Endothelial cell of umbilical vein (primary cell): ENCODE results near the gene ADRM1. TPM values are rescaled to one million over a fixed set of nuclear protein-coding genes. Genes with fewer than 3 reads are reported as not detected.

ENCODE experiments used
- BruUV-seq: library from RNA; stranded (reverse); fragments of 400-500 nt; replicated peaks from 2 replicates; lab custom pipeline; 2021; lab: Mats Ljungman, UMichigan
- CTCF ChIA-PET: fragments of 300-600, 350-600 bp; sonication (Branson Sonifier 250); formaldehyde crosslinking; loops from one replicate; lab custom pipeline; 2021; ENCODE audit warnings: antibody characterized with exemption, inconsistent platforms; lab: Charles Lee
- POLR2A ChIA-PET: fragments of 300-600, 350-600 bp; sonication (Branson Sonifier 250); formaldehyde crosslinking; loops from one replicate; lab custom pipeline; 2021; ENCODE audit warnings: antibody characterized with exemption, inconsistent platforms; lab: Charles Lee
- DNase-seq: peaks from one replicate; pipeline ENCODE4 v3.0.0-alpha.2; 2011; ENCODE audit warnings: low read depth, low spot score
- FAIRE-seq: peaks from 2 replicates; lab custom pipeline; 2011; peaks lifted over from hg19 to GRCh38; lab: Jason Lieb, UNC
- H2AFZ ChIP-seq: 2 replicates; pipeline ENCODE4 v1.6.0; 2012; ENCODE audit warnings: low read depth, low read length, control low read depth, inconsistent platforms
- H3K27ac ChIP-seq: 2 replicates; pipeline ENCODE4 v1.5.1; 2011; ENCODE audit warnings: low read depth, mild to moderate bottlenecking, control low read depth, low read length, moderate library complexity; ENCODE audit not compliant: insufficient read depth
- H3K27me3 ChIP-seq, 2 experiments: 2 replicates each; pipeline versions ENCODE4 v1.6.0 to v1.6.1; 2011; ENCODE audit warnings: low read length in 2 of 2, mixed read lengths in 1 of 2; ENCODE audit not compliant: control insufficient read depth in 2 of 2, insufficient read depth in 2 of 2
- H3K36me3 ChIP-seq, 2 experiments: 2 replicates in 1 of 2; 3 replicates in 1 of 2; pipeline ENCODE4 v1.5.1; 2011; ENCODE audit warnings: low read length in 2 of 2, mild to moderate bottlenecking in 1 of 2, moderate library complexity in 1 of 2; ENCODE audit not compliant: control insufficient read depth in 2 of 2, insufficient read depth in 2 of 2; ENCODE audit errors: extremely low read depth in 1 of 2
- H3K4me1 ChIP-seq: 3 replicates; pipeline ENCODE4 v1.5.1; 2011; ENCODE audit warnings: mild to moderate bottlenecking, low read length; ENCODE audit not compliant: control insufficient read depth, insufficient read depth; ENCODE audit errors: extremely low read depth
- H3K4me2 ChIP-seq: 2 replicates; pipeline ENCODE4 v1.6.1; 2011; ENCODE audit warnings: low read length, control low read depth, mixed read lengths; ENCODE audit not compliant: insufficient read depth
- H3K4me3 ChIP-seq, 3 experiments: fragments of 200-600 bp in 1 of 3; sonication (generic), shearing (Covaris generic) in 1 of 3; replicated peaks in 1 of 3; 2 replicates each; pipeline ENCODE4 v1.5.1; 2011 to 2016; ENCODE audit warnings: control low read depth in 3 of 3, low read length in 3 of 3, mild to moderate bottlenecking in 2 of 3, inconsistent platforms in 1 of 3, low read depth in 1 of 3, moderate library complexity in 1 of 3; ENCODE audit not compliant: insufficient read depth in 1 of 3
- H3K79me2 ChIP-seq: 2 replicates; pipeline ENCODE4 v1.6.0; 2012; ENCODE audit warnings: low read length, inconsistent platforms; ENCODE audit not compliant: control insufficient read depth, insufficient read depth
- H3K9ac ChIP-seq: replicated peaks from 2 replicates; pipeline ENCODE3; 2011; ENCODE audit warnings: low read length, control low read depth; ENCODE audit not compliant: insufficient read depth; ENCODE audit errors: extremely low read depth
- H3K9me1 ChIP-seq: replicated peaks from 3 replicates; pipeline ENCODE4 v1.6.0; 2011; ENCODE audit warnings: mild to moderate bottlenecking, low read length; ENCODE audit not compliant: control insufficient read depth, insufficient read depth; ENCODE audit errors: extremely low read depth
- H3K9me3 ChIP-seq: replicated peaks from 2 replicates; pipeline ENCODE4 v1.5.1; 2012; ENCODE audit warnings: low read length, inconsistent platforms; ENCODE audit not compliant: control insufficient read depth, insufficient read depth
- H4K20me1 ChIP-seq: replicated peaks from 2 replicates; pipeline ENCODE3; 2011; ENCODE audit warnings: mild to moderate bottlenecking, low read length; ENCODE audit not compliant: control insufficient read depth, insufficient read depth; ENCODE audit errors: extremely low read depth
- CTCF ChIP-seq, 2 donors: IDR thresholded peaks; 1 replicate in 1 of 2; 2 replicates in 1 of 2; pipeline ENCODE4 v1.5.1; 2011; ENCODE audit warnings: low read length in 2 of 2, mild to moderate bottlenecking in 2 of 2, moderate library complexity in 2 of 2, control low read depth in 1 of 2, inconsistent platforms in 1 of 2, low read depth in 1 of 2; ENCODE audit not compliant: insufficient read depth in 1 of 2; ENCODE audit errors: extremely low read depth in 1 of 2
- EZH2 ChIP-seq: IDR thresholded peaks from 2 replicates; pipeline ENCODE4 v1.6.1; 2012; ENCODE audit warnings: borderline replicate concordance, low read depth, mild to moderate bottlenecking, moderate library complexity, low read length, inconsistent platforms; ENCODE audit not compliant: severe bottlenecking
- FOS ChIP-seq: IDR thresholded peaks from 2 replicates; pipeline ENCODE4 v1.6.1; 2011; ENCODE audit warnings: mild to moderate bottlenecking, low read length, moderate library complexity, borderline replicate concordance; ENCODE audit not compliant: insufficient read depth
- GATA2 ChIP-seq: IDR thresholded peaks from 2 replicates; pipeline ENCODE4 v1.7.0; 2011; ENCODE audit warnings: low read depth, mild to moderate bottlenecking, moderate library complexity, mixed read lengths, low read length; ENCODE audit not compliant: insufficient read length, insufficient read depth
- JUN ChIP-seq: IDR thresholded peaks from 2 replicates; pipeline ENCODE4 v1.6.1; 2011; ENCODE audit warnings: borderline replicate concordance, low read depth; ENCODE audit not compliant: insufficient read length, insufficient read depth
- MAX ChIP-seq: IDR thresholded peaks from 2 replicates; pipeline ENCODE4 v1.6.1; 2011; ENCODE audit not compliant: insufficient read depth, insufficient read length
- MYC ChIP-seq: IDR thresholded peaks from one replicate; pipeline ENCODE4 v1.6.1; 2011; ENCODE audit warnings: mild to moderate bottlenecking, low read depth, low read length
- POLR2A ChIP-seq: IDR thresholded peaks from 2 replicates; pipeline ENCODE4 v1.6.1; 2012; ENCODE audit warnings: low read depth, mild to moderate bottlenecking, control low read depth, low read length
- POLR2AphosphoS5 ChIP-seq: IDR thresholded peaks from 2 replicates; pipeline ENCODE4 v1.6.1; 2012; ENCODE audit warnings: low read depth, mild to moderate bottlenecking, control low read depth, low read length, moderate library complexity; ENCODE audit not compliant: insufficient read depth
- dilution Hi-C: fragments of 300-500 bp; cut with MboI; formaldehyde crosslinking; loops from one replicate; pipeline ENCODE4 v1.15.0; 2019; ENCODE audit warnings: low sequenced_read_pairs; ENCODE audit not compliant: extremely low pct_ligation_motif_present
- intact Hi-C: fragments of 100-400 bp; cut with micrococcal nuclease; formaldehyde crosslinking; loops from one replicate; pipeline ENCODE4 v1.10.0; 2022
- polyA plus RNA-seq, 4 experiments: library from polyadenylated mRNA; depleted of rRNA in 3 of 4; stranded (reverse) in 3 of 4; unstranded in 1 of 4; fragments of >200 nt; gene quantifications; 2 replicates each; pipeline versions ENCODE4 v1.2.1 to v1.2.3, GENCODE V29; 2011 to 2012; ENCODE audit warnings: missing spikeins in 1 of 4
- total RNA-seq: library from RNA; stranded (reverse); gene quantifications from 2 replicates; pipeline ENCODE4 v1.2.3, GENCODE V29; 2021

Gene ADRM1
- total and polyA plus RNA-seq, 2 donors (not counting 3 experiments of a cell fraction or from before 2014, with no cell fraction given), result 154 to 179 TPM

- Histone ChIP-seq H3K4me1 (no peaks in the 10 kb centered on the region), H3K9me1 (no peaks in the 10 kb centered on the region), H3K36me3 (peaks cover 3 to 24% of the 10 kb centered on the region in 2 experiments), H3K79me2 (peaks cover 3% of the 10 kb centered on the region), H3K9me3 (no peaks in the 10 kb centered on the region), H3K4me2 (no peak overlapping the region), H3K9ac (no peak overlapping the region), H4K20me1 (no peaks in the 10 kb centered on the region), H3K27me3 (no peaks in the 10 kb centered on the region), H3K27ac (no peak overlapping the region), H3K4me3 (no peak overlapping the region), H2AFZ (no peak overlapping the region)
- ChIA-PET POLR2A (no interaction called here), CTCF (interaction anchor here (0.6 to 2.1 kb wide), 5 partner anchors 11 to 43 kb away, joined by 3 to 8 read pairs (median 3); no protein-coding TSS in a partner anchor)
- DNase-seq (no peak), FAIRE-seq (no peak)
- intact Hi-C loops, result loop anchor here (5.0 kb wide), 1 partner anchor 43 kb away; no protein-coding TSS in a partner anchor
- no TSS peak for BruUV-seq
- dilution Hi-C loops, result no loop called here
- TF ChIP-seq EZH2 (no peak), JUN (no peak), MYC (no peak), POLR2AphosphoS5 (no peak), CTCF (IDR thresholded peaks at IDR 0.05; ENCODE audit: extremely low read depth in 1 of 2, insufficient read depth in 1 of 2, low read depth in 1 of 2, low read length in 2 of 2) (no peak), MAX (no peak), FOS (no peak), GATA2 (no peak), POLR2A (no peak)
Measured at GRCh38 chr20:62339647-62340062, 36.9 kb downstream of the ADRM1 start.
